NK-92 (cell line): ENCODE results near the gene CT45A10.
"Not testable (repeated sequence)": the region's sequence is repeated elsewhere in the genome, so short reads cannot be mapped to it uniquely, and the experiment has no call there.

Experiments
- DNase-seq: peaks from one replicate; lab custom pipeline; 2025; ENCODE audit not compliant: unreplicated experiment; lab: John Stamatoyannopoulos, UW

CT45A10 gene, protein sequence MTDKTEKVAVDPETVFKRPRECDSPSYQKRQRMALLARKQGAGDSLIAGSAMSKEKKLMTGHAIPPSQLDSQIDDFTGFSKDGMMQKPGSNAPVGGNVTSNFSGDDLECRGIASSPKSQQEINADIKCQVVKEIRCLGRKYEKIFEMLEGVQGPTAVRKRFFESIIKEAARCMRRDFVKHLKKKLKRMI

DNA sequence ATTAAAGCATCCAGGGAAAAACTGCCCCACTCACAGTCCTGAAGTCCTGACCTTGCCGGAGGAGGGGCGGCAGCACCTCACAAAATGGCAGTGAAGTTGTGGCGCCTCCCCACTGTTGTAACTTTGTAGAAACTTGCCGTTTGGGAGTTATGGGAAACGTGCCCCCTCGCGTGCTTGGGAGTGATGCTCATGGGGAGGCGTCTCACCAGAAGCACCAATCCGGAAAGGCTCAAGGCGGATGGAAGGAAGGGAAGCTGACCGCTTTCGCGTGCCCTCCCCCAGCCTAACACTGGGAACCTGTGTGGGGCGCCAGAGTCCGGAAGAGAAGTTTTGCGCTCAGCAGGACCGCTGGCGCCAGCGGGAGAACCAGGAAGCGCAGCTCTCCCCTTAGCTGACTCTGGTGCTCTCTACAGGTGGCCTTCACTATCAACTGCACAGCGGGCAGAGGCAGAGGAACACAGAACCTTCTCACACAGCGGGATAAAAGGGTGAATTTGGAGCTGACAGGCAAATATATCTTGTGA, at the start of gene CT45A10, which contains the start of gene SAGE1:
TSS of gene CT45A10 (minus strand) at position 151 of the 524 bp plus-strand sequence. CDS start 8,100 bp downstream, outside the sequence.
TSS of gene SAGE1 (plus strand) at position 423 of the 524 bp plus-strand sequence. CDS start 2,527 bp downstream, outside the sequence.
- no peak for DNase-seq

DNA sequence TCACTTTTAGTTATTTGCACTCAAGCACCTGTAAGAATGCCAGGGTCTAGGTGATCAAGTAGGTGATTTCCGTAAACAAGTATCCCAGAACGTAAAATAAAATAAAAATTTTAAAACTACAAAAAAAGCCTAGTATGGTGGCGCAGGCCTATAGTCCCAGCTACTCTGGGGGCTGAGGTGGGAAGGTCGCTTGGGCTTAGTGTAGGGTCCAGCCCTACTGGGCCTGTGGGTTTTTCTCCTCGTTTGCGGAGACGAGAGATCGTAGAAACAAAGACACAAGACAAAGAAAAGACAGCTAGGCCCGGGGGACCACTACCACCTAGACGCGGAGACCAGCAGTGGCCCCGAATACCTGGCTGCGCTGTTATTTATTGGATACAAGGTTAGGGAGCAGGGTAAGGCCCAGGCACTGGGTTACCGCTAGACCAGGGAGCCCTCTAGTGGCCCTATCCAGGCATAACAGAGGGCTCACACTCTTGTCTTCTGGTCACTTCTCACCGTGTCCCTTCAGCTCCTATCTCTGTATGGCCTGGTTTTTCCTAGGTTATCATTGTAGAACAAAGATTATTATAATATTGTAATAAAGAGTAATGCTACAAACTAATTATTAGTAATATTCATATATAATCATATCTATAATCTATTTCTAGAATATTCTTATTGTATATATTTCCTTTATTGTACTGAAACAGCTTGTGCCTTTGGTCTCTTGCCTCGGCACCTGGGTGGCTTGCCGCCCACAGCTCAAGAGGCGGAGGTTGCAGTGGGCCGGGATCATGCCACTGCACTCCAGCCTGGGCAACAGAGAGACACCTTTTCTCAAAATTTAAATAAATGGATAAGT, 38.6 kb upstream of the CT45A10 start:
- no peak for DNase-seq

DNA sequence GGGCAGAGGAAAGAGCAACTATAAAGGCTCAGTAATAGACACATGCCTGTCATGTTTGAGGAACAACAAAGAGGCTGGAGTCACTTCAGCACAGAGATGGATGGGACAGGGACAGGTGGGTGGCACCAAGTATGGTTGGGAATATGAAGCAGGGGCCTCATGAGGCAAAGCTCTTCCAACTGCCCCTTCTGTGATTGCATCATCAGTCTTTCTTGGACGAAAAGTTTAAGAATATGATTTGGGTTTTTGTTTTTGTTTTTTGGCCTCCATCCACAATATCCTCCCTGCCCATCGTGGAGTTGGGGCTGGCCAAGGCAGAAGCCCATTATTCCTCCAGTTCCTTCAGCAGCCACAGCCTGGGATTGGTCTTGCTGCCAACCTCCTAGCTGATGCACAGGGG, 34.7 kb upstream of the CT45A10 start:
- no peak for DNase-seq

DNA sequence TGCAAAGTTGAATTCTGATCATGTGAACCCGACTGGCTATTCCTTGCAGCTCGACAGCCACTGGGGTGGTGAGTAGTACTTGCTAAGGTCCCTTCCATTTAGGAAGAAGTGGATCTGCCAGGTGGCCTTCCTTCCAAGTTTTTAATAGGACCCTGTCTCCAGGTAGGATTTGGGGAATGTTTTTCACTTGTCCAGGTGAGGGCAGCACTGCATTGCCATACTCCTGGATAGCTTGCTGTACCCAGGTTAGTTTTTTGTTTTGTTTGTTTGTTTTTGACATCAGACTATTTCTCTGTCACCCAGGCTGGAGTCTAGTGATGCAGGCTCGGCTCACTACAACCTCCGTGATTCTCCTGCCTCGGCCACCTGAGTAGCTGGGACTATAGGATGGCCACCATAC, 30.1 kb upstream of the CT45A10 start:
- no peak for DNase-seq

DNA sequence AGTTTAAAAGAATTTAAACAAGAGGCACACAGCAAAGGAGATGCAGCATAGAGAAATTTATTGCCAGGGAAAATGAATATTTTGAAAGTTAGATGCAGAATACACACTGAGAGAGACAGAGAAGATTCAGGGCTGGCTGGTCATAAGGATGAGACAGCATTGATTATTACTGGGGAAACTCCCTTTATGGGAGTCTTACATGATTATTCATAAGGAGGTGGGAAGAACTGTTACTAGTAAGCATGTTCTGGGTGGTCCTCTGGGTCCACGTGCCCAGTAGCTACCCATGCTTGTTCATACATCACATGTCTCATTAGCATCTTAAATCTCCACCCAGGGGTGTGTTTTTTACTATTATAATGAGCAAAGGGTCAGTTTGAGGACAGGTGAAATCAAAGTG, 27.3 kb upstream of the CT45A10 start:
- DNase-seq = not testable (repeated sequence)

DNA sequence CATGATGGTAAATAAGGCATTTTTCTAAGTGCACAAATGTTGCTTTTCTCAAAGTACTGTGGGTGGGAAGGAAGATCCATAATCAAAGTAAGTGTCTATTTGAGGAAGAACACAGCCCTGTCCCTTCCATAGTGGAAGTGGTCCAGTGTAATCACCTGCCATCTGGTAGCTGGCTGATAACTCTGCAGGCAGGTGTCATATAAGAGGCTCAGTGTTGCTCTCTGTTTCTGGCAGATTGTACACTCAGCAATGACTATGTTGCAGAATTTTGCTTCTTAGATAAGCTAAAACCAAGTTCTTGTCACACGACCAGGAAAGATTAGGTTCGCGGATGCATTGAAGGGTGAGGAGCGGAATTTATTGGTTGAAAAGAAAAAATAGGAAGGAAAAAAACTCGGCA, 21.2 kb upstream of the CT45A10 start:
- no peak for DNase-seq

DNA sequence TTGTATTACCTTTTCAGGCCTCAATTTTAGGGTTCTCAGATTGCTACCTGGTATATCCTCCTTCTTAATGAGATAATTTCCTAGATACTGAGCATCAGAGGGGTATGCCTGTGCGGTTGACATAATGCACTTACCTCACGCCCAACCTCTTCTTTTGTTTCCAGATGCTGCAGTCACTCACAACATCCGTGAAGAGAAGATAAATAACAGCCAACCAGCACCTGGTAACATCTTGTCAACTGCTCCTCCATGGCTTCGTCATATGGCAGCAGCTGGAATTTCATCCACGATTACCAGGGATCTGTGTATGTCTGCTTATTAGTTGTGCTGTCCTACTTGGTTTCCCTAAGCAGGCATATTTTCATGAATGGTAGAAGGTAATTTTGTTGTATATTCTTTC, 17.0 kb upstream of the CT45A10 start:
- DNase-seq = no peak

DNA sequence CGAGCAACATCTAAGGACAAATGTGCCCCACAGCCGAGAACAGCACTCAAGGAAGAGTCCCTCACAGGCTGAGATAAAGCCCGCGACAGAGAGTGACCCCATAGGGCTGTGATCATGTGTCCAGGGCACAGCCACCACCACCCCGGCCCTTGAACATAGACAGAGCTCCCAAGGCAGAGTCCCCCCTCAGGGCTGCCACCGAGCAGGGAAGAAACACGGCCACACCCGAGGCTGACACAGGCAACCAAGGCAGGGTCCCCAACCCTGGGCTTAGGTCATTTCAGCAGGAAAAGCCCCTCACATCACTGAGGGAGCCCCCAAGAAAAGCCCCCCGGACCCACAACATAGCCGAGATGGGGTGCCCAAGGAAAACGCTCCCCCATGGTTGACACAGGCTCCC, 463 bp downstream of the CT45A10 start:
- no peak for DNase-seq

DNA sequence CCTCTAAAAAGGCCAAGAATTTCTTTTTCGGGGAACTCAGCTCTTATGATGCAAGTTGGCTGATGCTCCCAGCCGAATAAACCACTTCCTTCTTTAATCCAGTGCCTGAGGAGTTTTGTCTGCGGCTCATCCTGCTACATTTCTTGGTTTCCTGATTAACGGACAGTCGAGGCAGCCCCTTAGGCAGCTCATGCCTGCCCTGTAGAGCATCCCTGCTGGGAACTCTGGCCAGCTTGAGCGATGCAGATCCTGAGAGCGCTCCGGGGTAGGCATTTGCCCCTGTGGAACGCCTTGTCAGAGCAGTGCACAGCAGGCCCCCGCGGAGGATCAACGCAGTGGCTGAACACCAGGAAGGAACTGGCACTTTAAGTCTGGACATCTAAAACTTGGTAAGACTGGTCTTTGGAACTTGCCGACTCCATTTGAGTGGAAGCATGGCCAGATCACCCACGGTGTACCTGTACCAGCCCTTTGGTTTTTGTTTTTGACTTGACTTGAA, 3.1 kb downstream of the CT45A10 start:
- DNase-seq = no peak

DNA sequence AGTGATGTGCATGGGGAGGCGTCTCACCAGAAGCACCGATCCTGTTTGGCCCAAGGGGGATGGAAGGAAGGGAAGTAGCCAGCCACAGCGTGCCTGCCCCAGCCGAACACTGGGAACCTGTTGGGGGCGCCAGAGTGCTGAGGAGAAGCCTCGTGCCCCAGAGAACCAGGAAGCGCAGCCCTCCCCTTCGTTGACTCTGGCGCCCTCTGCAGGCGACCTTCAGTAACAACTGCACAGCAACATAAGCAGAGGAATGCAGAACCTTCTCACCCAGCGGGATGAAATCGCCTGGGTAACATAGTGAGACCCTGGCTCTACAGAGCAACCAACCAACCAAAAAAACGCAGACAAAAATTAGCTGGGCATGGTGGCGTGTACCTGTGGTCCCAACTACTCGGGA, 4.3 kb downstream of the CT45A10 start:
- not testable (repeated sequence) for DNase-seq

DNA sequence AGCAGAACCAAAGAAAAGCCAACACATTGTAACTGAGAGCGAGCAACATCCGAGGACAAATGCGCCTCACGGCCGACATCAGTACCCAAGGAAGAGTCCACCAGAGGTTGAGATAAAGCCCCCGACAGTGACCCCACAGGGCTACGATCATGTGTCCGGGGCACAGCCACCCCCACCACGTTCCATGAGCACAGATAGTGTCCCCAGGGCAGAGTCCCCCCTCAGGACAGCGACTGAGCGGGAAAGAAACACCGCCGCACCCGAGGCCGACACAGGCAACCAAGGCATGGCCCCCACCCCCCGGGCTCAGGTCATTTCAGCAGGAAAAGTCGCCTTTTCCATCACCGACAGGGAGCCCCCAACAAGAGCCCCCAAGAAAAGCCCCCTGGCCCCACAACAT, 5.0 kb downstream of the CT45A10 start:
- not testable (repeated sequence) for DNase-seq

DNA sequence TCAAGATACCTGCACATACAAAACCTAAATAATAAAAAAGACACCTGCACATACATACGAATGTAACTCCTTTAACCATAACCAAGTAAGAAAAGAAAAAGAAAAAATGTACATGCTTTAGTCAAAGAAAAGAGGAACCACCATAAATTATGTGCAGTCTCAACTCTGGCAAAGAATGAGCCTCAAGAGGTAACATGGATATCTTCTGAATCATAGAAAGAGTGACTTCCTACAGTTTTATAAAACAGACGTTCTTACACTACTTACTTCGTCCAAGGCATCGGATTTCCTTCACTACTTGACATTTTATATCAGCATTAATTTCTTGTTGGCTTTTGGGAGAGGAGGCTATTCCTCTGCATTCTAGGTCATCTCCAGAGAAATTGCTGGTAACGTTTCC, 10.5 kb downstream of the CT45A10 start:
- not testable (repeated sequence) for DNase-seq

DNA sequence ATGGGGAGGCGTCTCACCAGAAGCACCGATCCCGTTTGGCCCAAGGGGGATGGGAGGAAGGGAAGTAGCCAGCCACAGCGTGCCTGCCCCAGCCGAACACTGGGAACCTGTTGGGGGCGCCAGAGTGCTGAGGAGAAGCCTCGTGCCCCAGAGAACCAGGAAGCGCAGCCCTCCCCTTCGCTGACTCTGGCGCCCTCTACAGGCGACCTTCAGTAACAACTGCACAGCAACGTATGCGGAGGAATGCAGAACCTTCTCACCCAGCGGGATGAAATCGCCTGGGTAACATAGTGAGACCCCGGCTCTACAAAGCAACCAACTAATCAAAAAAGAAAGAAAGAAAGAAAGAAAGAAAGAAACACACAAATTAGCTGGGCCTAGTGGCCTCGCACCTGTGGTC, 21.5 kb downstream of the CT45A10 start, which contains the start of gene CT45A9:
TSS of gene CT45A9 (minus strand) at position 101 of the 400 bp plus-strand sequence. CDS start 3,751 bp downstream, outside the sequence.
- DNase-seq = not testable (repeated sequence)

DNA sequence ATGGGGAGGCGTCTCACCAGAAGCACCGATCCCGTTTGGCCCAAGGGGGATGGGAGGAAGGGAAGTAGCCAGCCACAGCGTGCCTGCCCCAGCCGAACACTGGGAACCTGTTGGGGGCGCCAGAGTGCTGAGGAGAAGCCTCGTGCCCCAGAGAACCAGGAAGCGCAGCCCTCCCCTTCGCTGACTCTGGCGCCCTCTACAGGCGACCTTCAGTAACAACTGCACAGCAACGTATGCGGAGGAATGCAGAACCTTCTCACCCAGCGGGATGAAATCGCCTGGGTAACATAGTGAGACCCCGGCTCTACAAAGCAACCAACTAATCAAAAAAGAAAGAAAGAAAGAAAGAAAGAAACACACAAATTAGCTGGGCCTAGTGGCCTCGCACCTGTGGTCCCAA, 38.8 kb downstream of the CT45A10 start, which contains the start of gene CT45A8:
TSS of gene CT45A8 (minus strand) at position 101 of the 400 bp plus-strand sequence. CDS start 3,755 bp downstream, outside the sequence.
- DNase-seq = not testable (repeated sequence)

DNA sequence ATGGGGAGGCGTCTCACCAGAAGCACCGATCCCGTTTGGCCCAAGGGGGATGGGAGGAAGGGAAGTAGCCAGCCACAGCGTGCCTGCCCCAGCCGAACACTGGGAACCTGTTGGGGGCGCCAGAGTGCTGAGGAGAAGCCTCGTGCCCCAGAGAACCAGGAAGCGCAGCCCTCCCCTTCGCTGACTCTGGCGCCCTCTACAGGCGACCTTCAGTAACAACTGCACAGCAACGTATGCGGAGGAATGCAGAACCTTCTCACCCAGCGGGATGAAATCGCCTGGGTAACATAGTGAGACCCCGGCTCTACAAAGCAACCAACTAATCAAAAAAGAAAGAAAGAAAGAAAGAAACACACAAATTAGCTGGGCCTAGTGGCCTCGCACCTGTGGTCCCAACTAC, 56.1 kb downstream of the CT45A10 start, which contains the start of gene CT45A7:
TSS of gene CT45A7 (minus strand) at position 101 of the 400 bp plus-strand sequence. CDS start 3,747 bp downstream, outside the sequence.
- not testable (repeated sequence) for DNase-seq
